Lower leg skin (tissue), 3 donors: Measurements from ENCODE around the gene TYW1.
"Not testable (repeated sequence)": the region's sequence is repeated elsewhere in the genome, so short reads cannot be mapped to it uniquely, and the experiment has no call there.

Experiments used
- POLR2A ChIP-seq, 2 donors: fragments of 450-650 bp; IDR thresholded peaks; one replicate each; pipeline ENCODE4 v1.6.1; 2016 to 2017; ENCODE audit warnings: antibody characterized with exemption in 2 of 2, mild to moderate bottlenecking in 1 of 2, moderate library complexity in 1 of 2
- TF ChIP-seq, protein P1 (sequence below), 3 donors: fragments of 450-650 bp; IDR thresholded peaks; one replicate each; pipeline ENCODE4 v1.5.1; 2016; ENCODE audit warnings: antibody characterized with exemption in 3 of 3, mild to moderate bottlenecking in 3 of 3, moderate library complexity in 2 of 3

- TF ChIP-seq, protein P1, sequence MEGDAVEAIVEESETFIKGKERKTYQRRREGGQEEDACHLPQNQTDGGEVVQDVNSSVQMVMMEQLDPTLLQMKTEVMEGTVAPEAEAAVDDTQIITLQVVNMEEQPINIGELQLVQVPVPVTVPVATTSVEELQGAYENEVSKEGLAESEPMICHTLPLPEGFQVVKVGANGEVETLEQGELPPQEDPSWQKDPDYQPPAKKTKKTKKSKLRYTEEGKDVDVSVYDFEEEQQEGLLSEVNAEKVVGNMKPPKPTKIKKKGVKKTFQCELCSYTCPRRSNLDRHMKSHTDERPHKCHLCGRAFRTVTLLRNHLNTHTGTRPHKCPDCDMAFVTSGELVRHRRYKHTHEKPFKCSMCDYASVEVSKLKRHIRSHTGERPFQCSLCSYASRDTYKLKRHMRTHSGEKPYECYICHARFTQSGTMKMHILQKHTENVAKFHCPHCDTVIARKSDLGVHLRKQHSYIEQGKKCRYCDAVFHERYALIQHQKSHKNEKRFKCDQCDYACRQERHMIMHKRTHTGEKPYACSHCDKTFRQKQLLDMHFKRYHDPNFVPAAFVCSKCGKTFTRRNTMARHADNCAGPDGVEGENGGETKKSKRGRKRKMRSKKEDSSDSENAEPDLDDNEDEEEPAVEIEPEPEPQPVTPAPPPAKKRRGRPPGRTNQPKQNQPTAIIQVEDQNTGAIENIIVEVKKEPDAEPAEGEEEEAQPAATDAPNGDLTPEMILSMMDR (IDR thresholded peaks at IDR 0.05) = not testable (repeated sequence)
- TF ChIP-seq POLR2A (IDR thresholded peaks at IDR 0.05) = not testable (repeated sequence)
These were observed 146.6 kb downstream of the TYW1 start for GRCh38 chr7:67143091-67143786.
